Raji (cell line): ENCODE measurements around the gene FST.

ENCODE experiments used
- POLR2A ChIP-seq: IDR thresholded peaks from 2 replicates; pipeline ENCODE4 v1.6.1; 2011; ENCODE audit warnings: low read depth, low read length, control low read depth; ENCODE audit not compliant: insufficient read depth

The FST gene

DNA sequence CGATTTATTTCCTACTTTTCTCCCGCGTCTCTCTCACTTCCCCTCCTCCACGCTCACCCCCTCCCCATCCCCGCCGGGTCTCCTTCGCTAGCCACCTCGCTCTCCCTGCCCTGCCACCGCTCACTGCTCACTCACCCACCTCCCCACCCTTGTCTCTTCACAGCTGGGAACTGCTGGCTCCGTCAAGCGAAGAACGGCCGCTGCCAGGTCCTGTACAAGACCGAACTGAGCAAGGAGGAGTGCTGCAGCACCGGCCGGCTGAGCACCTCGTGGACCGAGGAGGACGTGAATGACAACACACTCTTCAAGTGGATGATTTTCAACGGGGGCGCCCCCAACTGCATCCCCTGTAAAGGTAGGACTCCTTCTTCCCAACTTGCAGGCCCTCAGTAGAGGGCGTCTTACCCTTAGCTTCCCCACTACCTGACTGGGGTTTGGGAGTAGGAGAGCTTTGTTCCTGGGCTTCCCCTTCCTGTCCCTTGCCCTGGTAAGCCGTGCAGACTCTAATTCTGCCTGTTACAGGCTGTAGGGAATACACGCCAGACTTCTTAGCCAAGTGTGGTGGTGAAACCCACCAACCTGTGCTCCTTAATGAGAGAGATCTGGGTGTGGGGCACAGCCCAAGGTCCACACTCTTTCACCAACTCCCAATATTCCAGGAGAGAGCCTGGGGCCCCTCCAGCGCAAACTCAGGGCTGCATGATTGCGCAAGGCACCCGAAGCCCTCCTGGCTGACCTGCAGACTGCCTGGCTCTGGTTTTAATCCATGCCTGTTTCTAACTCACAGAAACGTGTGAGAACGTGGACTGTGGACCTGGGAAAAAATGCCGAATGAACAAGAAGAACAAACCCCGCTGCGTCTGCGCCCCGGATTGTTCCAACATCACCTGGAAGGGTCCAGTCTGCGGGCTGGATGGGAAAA lies 2.5 kb downstream of the FST start:
- TF ChIP-seq POLR2A, result no peak

- TF ChIP-seq POLR2A, result no peak
These were observed 7.0 kb downstream of the FST start for GRCh38 chr5:53487436-53487835.

GRCh38 chr5:53488195-53488722 lies 7.8 kb downstream of the FST start:
- TF ChIP-seq POLR2A, result no peak

DNA sequence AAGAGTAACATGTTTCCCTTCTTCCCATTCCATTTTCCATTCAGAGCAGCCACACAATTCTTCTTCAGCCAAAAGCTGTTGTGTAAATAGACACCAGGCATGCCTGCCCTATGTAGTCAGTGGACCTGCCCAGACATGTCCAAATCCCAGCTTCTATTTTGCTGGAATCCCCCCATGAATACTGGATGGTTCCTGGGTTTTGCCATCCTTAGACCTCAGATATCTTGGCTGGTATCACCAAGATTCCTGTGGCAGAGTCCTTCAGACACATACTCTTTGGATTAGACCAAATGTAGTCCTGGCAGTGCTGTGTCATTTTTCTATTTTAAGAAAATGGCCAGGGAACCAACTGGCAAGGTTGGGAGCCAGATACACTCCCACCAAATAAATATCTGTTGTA lies 10.3 kb downstream of the FST start:
- TF ChIP-seq POLR2A, result no peak

- no peak for TF ChIP-seq POLR2A
These were observed 20.6 kb downstream of the FST start for GRCh38 chr5:53501054-53501453.

DNA sequence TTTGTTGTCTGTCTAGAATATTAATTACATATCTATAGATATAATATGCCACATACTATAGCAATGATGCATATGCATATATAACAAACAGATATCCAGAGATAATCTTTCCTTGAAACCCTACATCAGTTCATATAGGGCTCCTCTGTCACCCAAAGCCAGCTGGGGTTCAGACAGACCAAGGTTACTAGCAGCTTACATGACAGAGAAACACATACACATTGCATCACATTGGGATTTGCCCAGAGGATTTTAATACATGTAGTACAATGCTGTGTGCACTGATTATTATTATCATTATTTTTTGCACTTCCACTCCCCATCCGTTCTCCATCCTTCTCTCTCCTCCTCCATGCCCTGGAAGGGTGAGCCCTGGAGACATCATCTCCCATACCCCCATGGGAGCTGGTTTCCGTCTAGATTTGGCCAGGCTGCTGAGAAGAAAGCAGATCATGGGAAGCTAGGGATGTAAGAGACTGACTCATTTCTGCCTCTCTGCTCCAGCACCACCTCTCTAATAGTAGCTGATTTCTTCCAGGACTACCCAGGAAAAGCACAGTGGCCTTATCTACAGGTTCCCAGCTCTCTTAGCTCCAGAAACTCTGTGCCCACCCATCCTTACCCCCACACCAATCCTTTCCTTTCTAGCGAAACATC lies 23.3 kb downstream of the FST start:
- TF ChIP-seq POLR2A, result no peak

DNA sequence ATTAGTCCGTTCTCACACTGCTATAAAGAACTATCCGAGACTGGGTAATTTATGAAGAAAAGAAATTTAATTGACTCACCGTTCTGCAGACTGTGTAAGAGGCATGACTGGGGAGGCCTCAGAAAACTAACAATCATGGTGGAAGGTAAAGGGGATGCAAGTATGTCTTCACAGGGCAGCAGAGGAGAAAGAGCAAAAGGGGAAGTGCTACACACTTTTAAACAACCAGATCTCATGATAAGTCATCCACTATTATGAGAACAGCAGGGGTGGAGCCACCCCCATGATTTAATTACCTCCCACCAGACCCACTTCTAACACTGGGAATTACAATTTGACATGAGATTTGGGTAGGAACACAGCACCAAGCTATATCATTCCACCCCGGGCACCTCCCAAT lies 26.6 kb downstream of the FST start:
- TF ChIP-seq POLR2A, result no peak

DNA sequence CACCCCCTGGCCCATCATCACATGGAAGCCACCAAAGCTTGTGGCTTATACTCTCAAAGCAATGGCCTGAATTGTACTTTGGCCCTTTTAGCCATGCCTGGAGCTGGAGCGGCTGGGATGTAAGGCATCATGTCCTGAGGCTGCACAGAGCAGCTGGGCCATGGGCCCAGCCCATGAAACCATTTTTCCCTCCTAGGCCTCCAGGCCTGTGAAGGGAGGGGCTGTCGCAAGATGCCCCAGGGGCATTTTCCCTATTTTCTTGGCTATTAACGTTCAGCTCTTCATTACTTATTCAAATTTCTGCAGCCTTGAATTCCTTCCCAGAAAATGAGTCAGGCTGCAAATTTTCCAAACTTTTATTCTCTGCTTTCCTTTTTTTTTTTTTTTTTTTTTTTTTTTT lies 27.7 kb downstream of the FST start:
- TF ChIP-seq POLR2A, result no peak

GRCh38 chr5:53512539-53512938 lies 32.1 kb downstream of the FST start:
- no peak for TF ChIP-seq POLR2A

- no peak for TF ChIP-seq POLR2A
These were observed 35.6 kb downstream of the FST start for GRCh38 chr5:53515988-53516387.

GRCh38 chr5:53520813-53521212 lies 40.4 kb downstream of the FST start:
- TF ChIP-seq POLR2A, result no peak
